Left ventricle myocardium superior (tissue), 1 donor: ENCODE data around the gene HMOX2. TPM values are rescaled to one million over a fixed set of nuclear protein-coding genes. Genes with fewer than 3 reads are reported as not detected.

ENCODE experiments used
- ATAC-seq: fragments of 200-7000 bp; cut with Tn5 transposase; one replicate; pipeline ENCODE4 v1.9.1; 2020; ENCODE audit warnings: mild to moderate bottlenecking, moderate library complexity
- DNase-seq: peaks from one replicate; pipeline ENCODE4 v3.0.0-alpha.2; 2020
- intact Hi-C: fragments of 100-400 bp; cut with micrococcal nuclease; formaldehyde crosslinking; loops from one replicate; pipeline ENCODE4 v1.11.0; 2022
- total RNA-seq: library from RNA; stranded (reverse); fragmentation: NEBNext Ultra II Directional; extraction: Animal tissue kit (Norgen Biotek cat#: 25700); gene quantifications from one replicate; pipeline ENCODE4 v1.2.1, GENCODE V29; 2021
- donor health status: DM: no; HTN: yes; CAD: no; lungs with severe emphysema.

The HMOX2 gene
- total RNA-seq, 1 donor from 2014 or later, result 121 TPM

- ATAC-seq, result peak; percentile 6
- DNase-seq, result no peak
- intact Hi-C loops, result no loop called here
These were observed 38.4 kb downstream of the HMOX2 start for GRCh38 chr16:4514606-4515005.

DNA sequence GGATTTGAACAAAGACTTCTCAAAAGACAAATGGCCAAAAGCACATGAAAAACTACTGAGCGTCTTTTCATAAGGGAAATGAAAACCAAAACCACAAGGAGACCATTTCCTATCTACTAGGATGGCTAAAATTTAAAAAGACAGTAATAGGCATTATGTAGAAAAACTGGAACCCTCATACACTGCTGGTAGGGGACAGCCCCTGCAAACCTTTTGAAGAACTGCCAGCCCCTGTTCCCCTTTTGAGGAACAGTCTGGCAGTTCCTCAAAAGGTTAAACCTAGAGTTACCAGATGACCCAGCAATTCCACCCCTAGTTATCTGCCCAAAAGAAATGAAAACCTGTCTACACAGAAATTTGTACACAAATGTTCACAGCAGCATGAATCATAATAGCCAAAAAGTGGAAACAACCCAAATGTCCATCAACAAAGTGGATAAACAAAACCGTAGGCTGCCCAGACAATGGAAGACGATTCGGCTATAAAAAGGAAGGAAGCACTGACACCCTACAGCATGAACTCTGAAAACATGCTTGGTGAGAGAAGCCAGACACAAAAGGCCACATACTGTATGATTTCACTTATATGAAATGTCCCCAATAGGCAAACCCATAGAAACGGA, 39.5 kb downstream of the HMOX2 start:
- intact Hi-C loops, result no loop called here
- ATAC-seq (no peak), DNase-seq (no peak)

DNA sequence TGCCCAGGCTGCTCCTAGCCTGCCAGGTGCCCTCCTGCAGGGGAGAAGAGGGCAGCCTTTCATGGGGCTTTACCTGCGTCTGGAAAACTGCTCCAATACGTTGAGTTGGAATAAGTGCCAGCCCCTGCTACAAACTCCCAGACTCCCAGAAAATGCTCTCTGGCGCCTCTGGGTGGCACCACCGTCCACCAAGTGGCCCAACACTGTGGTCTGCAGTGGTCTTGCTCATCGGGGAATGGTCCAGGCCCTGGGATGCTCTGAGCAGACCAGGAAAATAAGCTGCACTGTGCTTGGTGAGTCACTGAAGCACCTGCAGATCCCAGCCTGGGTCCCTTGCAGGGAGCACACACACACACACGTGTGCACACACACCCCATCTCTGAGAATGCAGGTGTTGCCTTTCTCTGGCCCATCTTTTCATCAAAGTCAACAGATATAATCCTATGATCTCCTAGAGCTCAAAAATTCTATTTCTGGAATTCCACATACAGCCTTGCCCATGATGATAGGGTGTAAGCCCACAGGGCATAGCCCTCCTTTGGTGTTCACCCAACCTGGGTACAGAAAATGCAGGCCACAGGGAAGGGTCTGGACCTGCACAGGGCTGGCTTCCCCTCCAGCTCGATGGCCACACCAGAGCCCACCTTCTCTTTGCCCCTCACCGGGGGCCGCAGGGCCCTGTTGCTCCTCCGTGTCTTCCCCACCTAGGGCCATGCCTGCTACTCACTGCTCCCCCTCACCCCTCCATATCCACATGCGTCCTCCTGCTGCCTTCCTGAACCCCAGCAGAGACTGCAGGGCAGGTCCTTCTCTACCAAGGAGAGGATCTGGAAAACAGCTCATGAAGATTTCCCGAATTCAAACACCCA, 41.8 kb downstream of the HMOX2 start:
- ATAC-seq (peak; percentile 14), DNase-seq (no peak)
- intact Hi-C loops, result no loop called here

- no peak for ATAC-seq
- no peak for DNase-seq
- intact Hi-C loops, result no loop called here
These were observed 43.3 kb downstream of the HMOX2 start for GRCh38 chr16:4519274-4520058.

- ATAC-seq, result no peak
- intact Hi-C loops, result no loop called here
- DNase-seq, result no peak
These were observed 44.7 kb downstream of the HMOX2 start for GRCh38 chr16:4520913-4521312.

DNA sequence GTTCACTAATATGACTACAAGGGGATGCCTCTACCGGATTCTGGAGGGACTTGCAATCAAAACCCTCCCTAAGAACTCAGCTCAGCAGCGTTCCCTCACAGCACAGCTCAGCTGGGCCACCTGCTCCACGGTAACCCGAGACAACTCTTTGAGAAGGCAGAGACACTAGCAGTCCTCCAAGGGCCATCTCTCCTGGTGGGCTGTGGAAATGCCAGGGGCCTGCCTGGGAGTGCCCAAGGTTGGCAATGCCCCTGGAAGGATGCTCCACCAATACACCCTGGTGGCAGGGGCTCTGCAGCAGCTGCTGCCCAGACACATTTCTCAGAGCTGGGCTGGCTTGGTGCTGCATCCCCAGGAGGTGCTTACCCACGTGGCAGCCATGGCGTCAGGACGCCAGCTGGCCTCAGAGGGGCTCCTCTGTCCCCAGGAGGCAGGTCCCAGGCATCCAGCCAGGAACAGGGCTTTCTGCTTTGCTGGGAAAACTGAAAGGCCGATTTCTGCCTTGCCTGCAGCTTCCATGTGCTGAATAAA, 45.9 kb downstream of the HMOX2 start:
- DNase-seq, result peak; percentile 66
- intact Hi-C loops, result no loop called here
- peak; percentile 50 for ATAC-seq

GRCh38 chr16:4523686-4524085, 47.5 kb downstream of the HMOX2 start:
- DNase-seq, result no peak
- ATAC-seq, result peak; percentile 8
- intact Hi-C loops, result no loop called here

DNA sequence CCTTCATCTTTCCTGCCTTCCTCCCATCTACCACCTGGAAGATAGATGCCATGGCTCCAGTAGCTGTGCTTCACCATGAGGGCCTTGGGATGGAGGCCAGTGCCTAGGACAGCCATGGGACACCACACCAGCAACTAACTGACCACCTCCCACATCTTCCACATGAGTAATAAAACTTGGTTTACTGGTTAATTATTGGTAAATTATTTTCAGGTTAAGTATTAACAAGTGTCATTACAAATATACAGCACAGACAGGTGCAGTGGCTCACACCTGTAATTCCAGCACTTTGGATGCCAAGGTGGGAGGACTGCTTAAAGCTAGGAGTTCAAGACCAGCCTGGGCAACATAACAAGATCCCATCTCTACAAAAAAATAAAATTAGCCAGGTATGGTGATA, 48.4 kb downstream of the HMOX2 start:
- ATAC-seq, result no peak
- no peak for DNase-seq
- intact Hi-C loops, result no loop called here

- no peak for DNase-seq
- intact Hi-C loops, result no loop called here
- peak; percentile 46 for ATAC-seq
These were observed 48.9 kb downstream of the HMOX2 start for GRCh38 chr16:4525069-4525468.

DNA sequence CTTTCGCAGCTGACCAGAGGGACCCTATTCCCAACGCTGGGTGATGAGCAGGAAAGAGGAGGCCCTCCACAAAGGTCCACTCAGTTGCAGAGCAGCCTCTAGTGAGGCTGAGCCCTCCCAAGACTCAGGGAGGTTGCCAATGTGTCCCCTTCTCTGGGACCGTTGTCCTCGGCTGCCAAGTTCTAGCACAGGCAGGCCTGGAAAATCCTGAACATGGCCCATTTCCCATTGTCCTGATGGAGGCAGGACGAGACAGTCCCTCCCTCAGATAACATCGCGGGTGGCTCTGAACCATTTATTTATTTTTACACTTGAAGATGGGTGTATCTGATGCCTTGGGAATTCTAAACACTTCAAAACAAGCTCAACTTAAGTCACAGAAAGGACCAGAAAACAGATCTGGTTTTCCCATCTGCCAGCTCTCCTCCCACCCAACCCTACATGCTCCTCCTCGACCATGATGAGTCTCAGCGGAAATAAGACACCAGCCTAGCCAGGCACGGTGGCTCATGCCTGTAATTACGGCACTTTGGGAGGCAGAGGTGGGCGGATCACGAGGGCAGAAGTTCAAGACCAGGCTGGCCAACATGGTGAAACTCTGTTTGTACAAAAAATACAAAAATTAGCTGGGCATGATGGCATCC, 49.6 kb downstream of the HMOX2 start:
- ATAC-seq (peak; percentile 7), DNase-seq (no peak)
- intact Hi-C loops, result no loop called here

DNA sequence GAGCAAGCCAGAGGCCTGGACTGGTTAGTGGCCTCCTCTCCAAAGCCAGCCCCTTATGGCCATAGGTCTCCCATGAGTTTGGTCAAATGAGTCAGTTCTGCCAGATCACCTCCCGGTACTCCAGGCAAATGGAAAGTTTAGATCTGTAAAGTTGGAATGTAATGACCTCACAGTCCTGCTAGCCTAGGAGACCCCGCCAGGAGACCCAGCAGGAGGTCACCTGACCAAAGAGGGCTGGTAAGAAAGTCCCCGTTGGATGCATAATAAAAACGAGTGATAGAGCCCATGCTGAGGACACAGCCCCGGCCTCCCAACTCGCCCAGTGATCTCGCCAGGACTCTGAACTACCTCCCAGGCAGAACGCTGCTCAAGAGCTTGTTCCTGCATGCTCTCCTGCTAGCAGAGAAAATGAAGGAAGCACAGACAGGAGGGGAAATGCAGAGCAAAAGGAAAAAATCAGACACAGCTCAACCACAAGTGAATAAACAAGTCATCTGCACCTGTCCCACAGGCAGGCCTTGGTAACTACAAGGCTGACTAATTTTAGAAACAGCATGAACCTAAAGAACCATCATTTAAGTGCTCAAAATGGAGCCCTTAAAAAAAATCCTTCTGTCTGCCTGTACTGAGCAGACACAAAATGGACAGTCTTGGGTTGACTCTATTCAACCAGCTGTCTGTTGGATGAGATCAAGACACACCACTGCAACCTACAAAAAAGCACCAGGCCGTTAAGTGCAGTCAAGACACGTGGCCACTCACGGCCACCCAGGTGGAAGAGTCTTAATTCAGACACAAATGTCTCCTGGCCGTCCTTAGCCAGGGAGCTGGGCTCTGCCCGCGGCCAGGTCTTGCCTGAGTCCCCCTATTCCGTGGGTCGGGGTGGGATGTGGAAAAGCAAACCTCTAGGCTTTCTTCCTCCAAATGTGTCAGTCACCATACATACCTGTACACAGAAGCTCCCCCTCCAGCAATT, 53.2 kb downstream of the HMOX2 start:
- ATAC-seq, result no peak
- DNase-seq, result no peak
- intact Hi-C loops, result no loop called here

- intact Hi-C loops, result no loop called here
- ATAC-seq, result peak; percentile 8
- DNase-seq, result no peak
These were observed 55.6 kb downstream of the HMOX2 start for GRCh38 chr16:4531811-4532210.

DNA sequence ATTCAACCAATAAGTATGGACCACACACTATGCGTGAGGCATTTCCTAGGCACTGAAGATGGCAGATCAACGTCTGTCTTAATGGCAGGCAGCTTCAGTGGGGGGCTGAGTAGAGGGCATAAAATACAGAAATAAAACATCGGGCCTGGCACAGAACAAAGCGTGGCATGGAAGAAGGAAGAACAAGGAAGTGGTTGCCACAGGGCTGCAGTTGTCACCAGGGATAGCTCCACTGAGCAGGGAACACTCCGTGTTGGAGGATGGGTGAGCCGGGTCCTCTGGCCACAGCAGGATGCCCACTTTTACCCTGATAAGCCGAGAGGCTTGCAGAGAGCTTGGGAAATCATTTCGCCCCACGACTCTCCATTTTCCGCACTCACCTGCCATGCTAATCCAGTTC, 56.0 kb downstream of the HMOX2 start:
- DNase-seq (no peak), ATAC-seq (no peak)
- intact Hi-C loops, result no loop called here

GRCh38 chr16:4533490-4533889, 57.3 kb downstream of the HMOX2 start:
- intact Hi-C loops, result no loop called here
- DNase-seq (no peak), ATAC-seq (no peak)

- ATAC-seq (no peak), DNase-seq (no peak)
- intact Hi-C loops, result no loop called here
These were observed 58.1 kb downstream of the HMOX2 start for GRCh38 chr16:4534151-4534790.

DNA sequence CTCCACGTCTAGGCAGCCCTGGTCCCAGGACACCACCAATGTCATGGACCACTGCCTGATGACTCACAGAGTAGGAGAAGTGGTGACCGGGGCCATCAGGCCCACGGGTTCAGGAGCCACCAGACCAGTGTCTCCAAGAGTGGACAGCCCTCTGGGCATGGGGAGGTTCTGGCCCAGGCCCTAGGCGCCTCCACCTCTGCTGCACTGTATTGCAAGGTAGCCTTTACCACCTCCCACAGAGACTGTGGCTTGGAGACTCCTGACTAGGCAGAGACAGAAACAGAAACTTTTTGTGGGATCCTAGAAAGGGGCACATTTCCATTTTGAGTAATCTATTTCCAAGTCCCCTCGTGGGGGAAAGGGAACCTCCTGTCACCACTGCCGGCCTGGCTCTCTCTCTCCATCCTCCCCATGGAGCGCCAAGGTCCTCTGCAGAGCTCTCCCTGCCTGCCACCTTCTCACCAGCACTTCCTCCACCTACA, 59.5 kb downstream of the HMOX2 start:
- ATAC-seq (no peak), DNase-seq (no peak)
- intact Hi-C loops, result no loop called here

DNA sequence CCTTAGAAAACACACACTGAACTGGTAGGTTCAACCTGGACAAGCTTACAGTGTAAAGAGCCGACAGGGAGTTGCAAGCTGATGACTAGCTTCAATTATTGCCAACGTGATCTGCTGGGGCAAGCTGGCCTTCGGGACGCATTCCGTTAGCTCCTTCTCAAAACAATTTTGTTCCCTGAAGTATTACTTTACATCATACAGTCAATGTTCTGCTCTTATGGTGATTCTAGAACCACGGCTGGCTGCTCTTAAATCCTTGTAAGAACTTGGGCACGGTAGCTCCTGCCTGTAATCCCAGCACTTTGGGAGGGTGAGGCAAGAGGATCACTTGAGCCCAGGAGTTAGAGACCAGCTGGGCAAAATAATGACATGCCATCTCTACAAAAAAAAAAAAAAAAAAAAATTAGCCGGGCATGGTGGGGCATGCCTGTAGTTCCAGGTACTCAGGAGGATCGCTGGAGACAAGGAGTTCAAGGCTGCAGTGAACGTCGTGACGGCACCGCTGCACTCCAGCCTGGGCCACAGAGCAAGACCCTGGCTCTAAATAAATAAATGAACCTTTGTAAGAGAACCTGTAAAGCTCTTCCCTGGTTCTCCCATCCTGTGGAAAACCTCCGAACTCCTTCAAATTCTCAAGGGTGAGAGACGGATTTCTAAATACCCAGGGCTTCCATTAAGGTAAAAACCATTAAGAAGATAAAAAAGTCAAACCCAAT, 60.4 kb downstream of the HMOX2 start:
- DNase-seq (no peak), ATAC-seq (no peak)
- intact Hi-C loops, result no loop called here
